Testis (tissue), 2 donors: ENCODE data around the gene SMC1B.

Source experiments
- POLR2A ChIP-seq: fragments of 450-650 bp; IDR thresholded peaks from one replicate; pipeline ENCODE4 v1.6.1; 2017; ENCODE audit warnings: antibody characterized with exemption, mild to moderate bottlenecking, moderate library complexity
- TF ChIP-seq, protein P1 (sequence below), 3 experiments: fragments of 450-650 bp in 2 of 3; fragments of 200-600 bp in 1 of 3; sonication (generic) in 1 of 3; IDR thresholded peaks; one replicate each; pipeline ENCODE4 v1.5.1; 2016 to 2019; ENCODE audit warnings: antibody characterized with exemption in 3 of 3, mild to moderate bottlenecking in 2 of 3, moderate library complexity in 1 of 3

DNA sequence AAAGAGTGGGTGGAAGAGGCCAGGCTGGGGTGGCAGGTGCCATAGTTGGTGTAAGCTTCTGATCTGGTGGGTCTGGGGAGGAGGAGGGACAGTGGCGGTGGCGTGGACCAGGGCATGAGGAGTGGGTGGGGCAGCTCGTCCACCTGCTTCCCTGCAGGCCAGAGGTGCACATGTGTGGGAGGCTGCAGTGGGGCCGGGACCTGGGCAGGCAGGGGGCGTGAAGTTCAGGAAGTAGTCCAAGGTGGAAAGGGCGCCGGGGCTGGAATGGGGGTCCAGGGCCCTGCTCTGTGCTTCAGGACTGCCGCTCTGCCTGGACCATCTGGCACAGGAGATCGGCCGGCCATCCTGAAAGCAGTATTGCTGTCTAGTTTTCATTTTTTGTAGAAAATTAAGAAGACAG lies 16.0 kb upstream of the SMC1B start:
- TF ChIP-seq, protein P1, sequence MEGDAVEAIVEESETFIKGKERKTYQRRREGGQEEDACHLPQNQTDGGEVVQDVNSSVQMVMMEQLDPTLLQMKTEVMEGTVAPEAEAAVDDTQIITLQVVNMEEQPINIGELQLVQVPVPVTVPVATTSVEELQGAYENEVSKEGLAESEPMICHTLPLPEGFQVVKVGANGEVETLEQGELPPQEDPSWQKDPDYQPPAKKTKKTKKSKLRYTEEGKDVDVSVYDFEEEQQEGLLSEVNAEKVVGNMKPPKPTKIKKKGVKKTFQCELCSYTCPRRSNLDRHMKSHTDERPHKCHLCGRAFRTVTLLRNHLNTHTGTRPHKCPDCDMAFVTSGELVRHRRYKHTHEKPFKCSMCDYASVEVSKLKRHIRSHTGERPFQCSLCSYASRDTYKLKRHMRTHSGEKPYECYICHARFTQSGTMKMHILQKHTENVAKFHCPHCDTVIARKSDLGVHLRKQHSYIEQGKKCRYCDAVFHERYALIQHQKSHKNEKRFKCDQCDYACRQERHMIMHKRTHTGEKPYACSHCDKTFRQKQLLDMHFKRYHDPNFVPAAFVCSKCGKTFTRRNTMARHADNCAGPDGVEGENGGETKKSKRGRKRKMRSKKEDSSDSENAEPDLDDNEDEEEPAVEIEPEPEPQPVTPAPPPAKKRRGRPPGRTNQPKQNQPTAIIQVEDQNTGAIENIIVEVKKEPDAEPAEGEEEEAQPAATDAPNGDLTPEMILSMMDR (IDR thresholded peaks at IDR 0.05) = no peak
- TF ChIP-seq POLR2A = no peak
